ENCODE results near the gene IFT81. TPM values are rescaled to one million over a fixed set of nuclear protein-coding genes. Genes with fewer than 3 reads are reported as not detected.

The IFT81 gene
- total RNA-seq, 4 donors from 2014 or later: 6.8 to 12.6 (median 9.7) TPM

DNA sequence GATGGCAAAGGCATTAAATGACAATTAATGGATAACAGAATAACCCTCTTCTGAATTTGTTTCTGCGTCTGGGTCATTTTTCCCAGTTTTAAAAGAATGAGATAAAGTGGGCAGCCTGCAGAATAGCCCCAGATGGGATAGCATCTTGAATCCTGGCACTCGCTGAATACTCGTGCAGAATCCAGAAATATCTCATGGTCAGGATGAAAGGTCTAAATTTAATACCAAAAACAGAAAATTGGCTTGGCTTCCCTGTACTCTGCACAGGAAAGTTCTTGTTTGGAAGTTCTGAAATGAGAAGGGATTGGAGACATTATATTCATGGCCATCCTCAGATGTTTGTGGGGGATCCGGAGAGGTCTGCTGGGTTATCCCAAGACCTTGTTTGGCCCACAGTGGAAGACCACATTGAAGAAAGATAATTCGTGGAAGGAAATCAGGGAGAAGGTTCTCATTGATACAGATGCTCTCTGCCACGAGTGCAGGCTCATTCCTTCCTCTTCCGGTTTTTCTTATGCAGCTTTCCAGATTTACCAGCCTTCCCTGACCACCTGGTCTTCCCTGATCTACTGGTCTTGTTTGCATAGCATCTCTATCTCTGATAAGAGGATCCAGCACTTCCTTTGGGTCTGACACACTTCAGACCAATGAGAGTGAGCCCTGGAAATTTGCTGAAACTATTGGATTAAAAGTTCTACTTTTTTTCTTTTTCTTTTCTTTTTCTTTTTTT is 6.0 kb upstream of the IFT81 start:
- WGBS, 2 donors: 39 to 45% methylated on average over 7 of the region's 7 CpGs
- no peak overlapping the region for H3K4me3 ChIP-seq (ENCODE audit: low read depth, poor library complexity, severe bottlenecking)
- TF ChIP-seq POLR2A (IDR thresholded peaks at IDR 0.05): no peak
- TF ChIP-seq, protein P1, sequence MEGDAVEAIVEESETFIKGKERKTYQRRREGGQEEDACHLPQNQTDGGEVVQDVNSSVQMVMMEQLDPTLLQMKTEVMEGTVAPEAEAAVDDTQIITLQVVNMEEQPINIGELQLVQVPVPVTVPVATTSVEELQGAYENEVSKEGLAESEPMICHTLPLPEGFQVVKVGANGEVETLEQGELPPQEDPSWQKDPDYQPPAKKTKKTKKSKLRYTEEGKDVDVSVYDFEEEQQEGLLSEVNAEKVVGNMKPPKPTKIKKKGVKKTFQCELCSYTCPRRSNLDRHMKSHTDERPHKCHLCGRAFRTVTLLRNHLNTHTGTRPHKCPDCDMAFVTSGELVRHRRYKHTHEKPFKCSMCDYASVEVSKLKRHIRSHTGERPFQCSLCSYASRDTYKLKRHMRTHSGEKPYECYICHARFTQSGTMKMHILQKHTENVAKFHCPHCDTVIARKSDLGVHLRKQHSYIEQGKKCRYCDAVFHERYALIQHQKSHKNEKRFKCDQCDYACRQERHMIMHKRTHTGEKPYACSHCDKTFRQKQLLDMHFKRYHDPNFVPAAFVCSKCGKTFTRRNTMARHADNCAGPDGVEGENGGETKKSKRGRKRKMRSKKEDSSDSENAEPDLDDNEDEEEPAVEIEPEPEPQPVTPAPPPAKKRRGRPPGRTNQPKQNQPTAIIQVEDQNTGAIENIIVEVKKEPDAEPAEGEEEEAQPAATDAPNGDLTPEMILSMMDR (IDR thresholded peaks at IDR 0.05): no peak
- intact Hi-C loops (cut with DNase I; ENCODE audit: low total_unique reads): no loop called here
- DNase-seq (ENCODE audit: low spot score in 2 of 2): no peak

DNA sequence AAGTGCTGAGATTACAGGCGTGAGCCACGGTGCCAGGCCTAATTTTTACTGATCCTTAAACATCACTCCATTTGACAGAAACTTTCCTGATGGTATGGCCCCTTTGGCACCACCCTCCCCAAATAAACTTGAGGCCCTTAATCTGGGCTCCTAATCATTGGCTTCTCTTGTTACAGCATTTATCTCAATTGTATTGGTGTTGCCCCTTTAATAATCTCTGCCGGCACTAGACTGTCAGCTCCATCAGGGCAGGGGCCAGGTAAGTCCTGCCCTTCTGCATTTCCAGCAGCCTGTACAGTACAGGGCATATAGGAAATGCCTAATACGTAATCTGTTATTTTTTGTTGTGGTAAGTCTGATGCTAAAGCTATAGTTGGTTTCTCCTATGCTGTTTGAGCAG is 1.2 kb upstream of the IFT81 start:
- 88 to 92% methylated on average over 4 of the region's 4 CpGs for WGBS, 2 donors
- intact Hi-C loops (cut with DNase I; ENCODE audit: low total_unique reads): no loop called here
- TF ChIP-seq, protein P1 (IDR thresholded peaks at IDR 0.05): no peak
- TF ChIP-seq POLR2A (IDR thresholded peaks at IDR 0.05): no peak
- no peak for DNase-seq (ENCODE audit: low spot score in 2 of 2)
- no peak overlapping the region for H3K4me3 ChIP-seq (ENCODE audit: low read depth, poor library complexity, severe bottlenecking)

DNA sequence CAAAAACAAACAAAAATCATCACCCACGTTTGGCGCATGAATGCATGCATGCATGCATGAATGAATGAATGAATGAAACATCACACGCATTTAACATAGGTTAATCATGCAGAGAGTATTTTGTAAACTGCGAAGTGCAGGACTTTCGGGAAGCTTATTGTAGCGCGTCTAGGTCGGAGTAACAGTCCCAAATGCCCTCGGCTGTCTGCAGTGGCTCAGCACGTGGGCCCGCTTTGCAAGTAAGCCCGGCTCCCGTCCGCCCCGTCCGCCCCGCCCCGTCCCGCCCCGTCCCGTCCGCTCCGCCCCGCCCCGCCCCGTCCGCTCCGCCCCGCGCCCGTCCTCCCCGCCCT is 263 bp upstream of the IFT81 start:
- intact Hi-C loops (cut with DNase I; ENCODE audit: low total_unique reads): no loop called here
- WGBS, 2 donors: 4 to 11% methylated on average over 11 to 14 of the region's 32 CpGs
- H3K4me3 ChIP-seq (ENCODE audit: low read depth, poor library complexity, severe bottlenecking): no peak overlapping the region
- TF ChIP-seq, protein P1 (IDR thresholded peaks at IDR 0.05): no peak
- TF ChIP-seq POLR2A (IDR thresholded peaks at IDR 0.05): no peak
- DNase-seq (ENCODE audit: low spot score in 2 of 2): no peak

GRCh38 chr12:110126557-110126956 is 2.4 kb downstream of the IFT81 start:
- intact Hi-C loops (cut with DNase I; ENCODE audit: low total_unique reads): no loop called here
- no peak for DNase-seq (ENCODE audit: low spot score in 2 of 2)
- no peak for TF ChIP-seq POLR2A (IDR thresholded peaks at IDR 0.05)
- TF ChIP-seq, protein P1 (IDR thresholded peaks at IDR 0.05): no peak
- H3K4me3 ChIP-seq (ENCODE audit: low read depth, poor library complexity, severe bottlenecking): no peak overlapping the region
- WGBS, 2 donors: 79 to 86% methylated on average over 3 of the region's 3 CpGs

- intact Hi-C loops (cut with DNase I; ENCODE audit: low total_unique reads): no loop called here
- no peak for TF ChIP-seq POLR2A (IDR thresholded peaks at IDR 0.05)
- TF ChIP-seq, protein P1 (IDR thresholded peaks at IDR 0.05): no peak
- no peak for DNase-seq (ENCODE audit: low spot score in 2 of 2)
- 51 to 70% methylated on average over 2 of the region's 2 CpGs for WGBS, 2 donors
- H3K4me3 ChIP-seq (ENCODE audit: low read depth, poor library complexity, severe bottlenecking): no peak overlapping the region
Measured at GRCh38 chr12:110134691-110135411, 10.7 kb downstream of the IFT81 start.
